ENCODE measurements around the gene SETX.
A peak's percentile ranks its signal among the peaks of the same experiment; 100 is the strongest.
"Not testable (repeated sequence)": the region's sequence is repeated elsewhere in the genome, so short reads cannot be mapped to it uniquely, and the experiment has no call there.

Gene SETX

DNA sequence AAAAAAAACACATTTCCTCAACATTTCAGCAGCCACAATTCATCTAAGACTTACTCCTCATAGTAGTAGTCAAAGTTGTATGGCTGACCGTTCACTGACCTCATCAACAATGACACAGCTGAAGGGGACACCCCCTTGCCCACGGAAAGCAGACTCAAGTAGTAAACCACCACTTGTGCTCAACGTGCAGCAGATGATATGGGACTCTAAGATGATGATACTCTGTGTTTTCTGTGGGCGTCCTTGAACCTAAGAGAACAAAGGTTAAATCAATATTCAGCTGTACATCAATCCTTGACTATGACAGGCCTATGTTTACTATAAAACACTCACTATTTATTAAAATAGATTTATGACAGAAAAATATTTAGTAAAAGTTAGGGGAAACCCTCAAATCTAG lies 71.6 kb downstream of the SETX start:
- DNase-seq: no peak

DNA sequence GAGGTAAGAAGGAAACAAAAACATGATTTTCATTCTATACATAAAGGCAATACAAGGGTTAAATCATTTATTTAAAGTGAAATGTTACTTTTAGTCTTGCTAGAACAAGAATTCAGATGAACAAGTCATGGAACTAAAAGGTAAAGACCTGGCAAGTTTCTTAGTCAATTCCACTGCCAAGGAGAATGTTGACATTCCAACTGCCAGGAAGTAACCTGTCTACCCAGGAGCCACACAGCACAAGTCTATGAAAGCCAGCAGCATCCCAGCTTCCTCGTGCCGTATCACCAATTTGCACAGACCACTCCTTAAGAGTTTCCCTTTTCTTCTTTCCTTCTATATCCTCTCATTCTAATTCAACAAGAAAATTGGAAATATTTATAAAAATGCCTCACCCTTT lies 79.9 kb downstream of the SETX start:
- no peak for DNase-seq

DNA sequence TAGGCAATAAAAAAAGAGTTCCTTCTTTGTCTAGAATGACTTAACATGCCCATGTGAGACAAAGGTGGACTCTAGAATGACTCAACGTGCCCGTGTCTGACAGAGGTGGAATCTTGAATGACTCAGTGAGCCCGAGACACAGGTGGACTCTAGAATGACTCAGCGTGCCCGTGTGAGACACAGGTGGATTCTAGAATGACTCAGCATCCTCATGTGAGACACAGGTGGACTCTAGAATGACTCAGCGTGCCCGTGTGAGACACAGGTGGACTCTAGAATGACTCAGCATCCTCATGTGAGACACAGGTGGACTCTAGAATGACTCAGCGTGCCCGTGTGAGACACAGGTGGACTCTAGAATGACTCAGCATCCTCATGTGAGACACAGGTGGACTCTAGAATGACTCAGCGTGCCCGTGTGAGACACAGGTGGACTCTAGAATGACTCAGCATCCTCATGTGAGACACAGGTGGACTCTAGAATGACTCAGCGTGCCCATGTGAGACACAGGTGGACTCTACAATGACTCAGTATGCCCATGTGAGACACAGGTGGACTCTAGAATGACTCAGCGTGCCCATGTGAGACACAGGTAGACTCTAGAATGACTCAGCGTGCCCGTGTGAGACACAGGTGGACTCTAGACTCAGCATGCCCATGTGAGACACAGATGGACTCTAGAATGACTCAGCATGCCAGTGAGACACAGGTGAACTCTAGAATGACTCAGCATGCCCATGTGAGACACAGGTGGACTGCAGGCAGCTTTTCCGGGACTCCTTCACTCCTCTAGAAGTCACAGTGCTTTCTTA lies 84.9 kb downstream of the SETX start:
- not testable (repeated sequence) for DNase-seq

DNA sequence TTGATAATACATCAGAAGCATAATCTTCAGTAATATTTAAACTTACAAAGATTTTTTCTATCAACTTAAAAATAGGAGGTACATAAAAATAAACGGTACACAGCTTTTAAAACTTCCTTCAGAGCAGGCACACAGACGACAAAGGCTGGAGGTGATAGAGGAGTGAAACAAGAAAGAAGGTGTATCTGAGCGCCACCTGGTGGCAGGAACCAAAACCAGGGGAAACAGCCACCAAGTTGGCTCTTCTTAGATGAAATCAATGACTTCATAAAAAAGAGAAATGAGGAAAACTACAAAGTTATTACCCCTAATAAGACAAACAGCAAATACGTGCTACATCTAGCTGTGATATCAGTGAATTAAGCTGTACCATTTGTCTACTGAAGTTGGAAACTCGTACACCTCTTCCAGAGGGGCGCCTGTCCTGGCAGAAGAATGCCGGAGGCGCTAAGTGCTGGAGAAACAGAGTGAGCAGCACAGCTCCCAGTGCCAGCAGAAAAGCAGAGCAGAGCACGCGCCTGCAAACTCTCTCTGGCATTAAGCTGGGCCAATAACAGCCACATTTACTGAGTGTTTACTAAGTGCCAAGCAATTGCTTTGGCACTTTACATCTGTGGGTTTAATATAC lies 85.9 kb downstream of the SETX start:
- peak in 7 of 14 donors; percentile 6 to 44 (median 27) for DNase-seq

DNA sequence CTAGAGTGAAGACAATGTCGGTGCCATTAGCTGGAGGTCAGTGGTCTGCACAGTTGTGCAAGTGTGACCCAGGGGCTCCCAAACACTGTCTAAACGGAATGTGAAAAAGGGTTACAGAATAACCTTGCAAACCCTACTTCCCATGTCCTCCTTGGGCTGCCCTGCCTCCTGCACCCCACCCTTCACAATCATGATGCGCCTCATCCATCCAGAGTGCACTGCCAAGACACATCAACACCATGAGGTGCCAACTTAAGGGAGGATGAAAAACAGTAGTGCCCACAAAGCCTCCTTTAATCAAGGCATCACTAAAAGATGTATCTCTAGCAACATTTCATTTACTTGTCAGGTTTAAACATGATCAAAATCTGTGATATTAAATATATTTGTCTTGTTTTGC lies 87.1 kb downstream of the SETX start:
- DNase-seq: no peak

DNA sequence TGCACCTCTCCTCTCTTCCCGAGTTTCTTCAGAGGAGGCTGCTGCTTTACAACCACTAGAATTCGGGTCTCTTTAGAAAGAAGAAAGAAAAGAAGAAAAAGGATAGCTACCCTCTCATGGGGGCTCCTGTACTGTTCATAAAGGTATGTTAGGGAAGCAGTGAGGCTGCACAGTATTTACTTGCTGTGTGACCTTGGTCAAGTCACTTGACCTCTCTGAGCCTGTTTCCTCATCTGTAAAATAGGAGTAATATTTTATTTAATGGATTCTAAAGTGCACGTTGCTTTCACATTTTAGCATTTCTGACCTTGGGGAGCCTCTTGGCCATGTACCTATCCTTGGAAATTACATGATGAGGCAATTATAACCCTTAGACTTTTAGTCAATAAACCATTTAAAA lies 88.8 kb downstream of the SETX start:
- DNase-seq: no peak

DNA sequence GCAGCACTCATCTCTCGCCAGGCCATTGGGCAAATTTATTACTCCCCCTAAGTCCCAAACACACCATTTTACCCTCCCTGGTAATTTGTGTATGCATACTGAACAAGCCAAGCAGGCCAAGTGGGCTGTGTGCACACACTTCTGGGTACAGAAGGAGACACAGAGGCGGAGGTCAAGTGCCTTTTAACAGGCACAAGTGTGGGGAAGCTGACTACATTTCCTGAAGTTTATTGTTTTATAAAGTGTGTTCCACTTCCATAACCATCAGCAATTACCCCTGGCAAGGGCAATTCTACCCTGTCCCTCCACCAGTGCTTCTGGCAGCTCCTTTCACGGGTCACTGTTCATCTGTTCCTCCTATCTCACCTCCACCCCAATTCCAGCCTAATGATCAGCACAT lies 93.9 kb downstream of the SETX start:
- no peak for DNase-seq

DNA sequence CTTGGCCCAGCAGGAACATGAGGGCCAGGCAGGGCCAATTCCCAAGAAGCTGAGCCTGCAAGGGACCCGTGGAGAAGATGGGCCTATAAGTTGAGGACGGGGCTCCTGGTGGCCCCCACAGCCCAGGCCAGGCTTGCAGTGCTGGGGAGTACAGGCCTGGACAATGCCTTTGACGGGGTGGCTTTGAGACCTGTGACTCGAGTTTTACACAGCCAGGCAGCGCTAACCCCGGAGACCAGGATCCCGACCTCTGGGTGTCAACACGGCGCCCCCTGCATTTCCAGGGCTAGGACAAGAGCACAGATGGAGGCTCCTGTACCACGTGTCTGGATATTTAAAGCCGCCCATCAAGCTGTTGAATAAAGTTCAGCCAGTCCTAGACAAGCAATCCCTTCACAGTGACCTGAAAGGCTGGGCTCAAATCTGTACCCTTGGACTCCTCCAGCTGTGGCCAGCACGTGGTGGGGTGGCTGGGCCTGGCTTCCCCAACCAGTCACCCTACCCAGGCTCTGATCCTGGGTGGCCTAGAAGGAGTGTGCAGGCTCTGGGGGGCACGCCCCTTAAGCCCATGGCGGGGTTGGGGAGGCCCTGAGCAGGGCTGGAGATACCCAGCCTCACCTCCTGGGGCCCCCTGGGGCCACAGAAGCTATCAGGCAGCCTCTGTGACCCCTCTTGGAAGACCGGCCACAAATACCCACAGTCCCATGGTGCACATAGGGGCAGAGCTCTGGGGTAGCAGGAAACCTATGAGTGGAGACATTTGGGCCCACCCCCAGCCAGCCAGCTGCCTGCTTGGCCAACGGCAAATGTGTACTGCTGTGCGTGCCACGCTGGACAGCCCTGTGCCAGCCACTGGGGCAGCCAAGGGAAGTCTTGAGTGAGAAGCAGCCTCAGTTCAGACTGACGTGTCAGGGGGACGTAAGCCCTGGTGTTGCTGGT lies 104.2 kb downstream of the SETX start:
- DNase-seq: no peak

DNA sequence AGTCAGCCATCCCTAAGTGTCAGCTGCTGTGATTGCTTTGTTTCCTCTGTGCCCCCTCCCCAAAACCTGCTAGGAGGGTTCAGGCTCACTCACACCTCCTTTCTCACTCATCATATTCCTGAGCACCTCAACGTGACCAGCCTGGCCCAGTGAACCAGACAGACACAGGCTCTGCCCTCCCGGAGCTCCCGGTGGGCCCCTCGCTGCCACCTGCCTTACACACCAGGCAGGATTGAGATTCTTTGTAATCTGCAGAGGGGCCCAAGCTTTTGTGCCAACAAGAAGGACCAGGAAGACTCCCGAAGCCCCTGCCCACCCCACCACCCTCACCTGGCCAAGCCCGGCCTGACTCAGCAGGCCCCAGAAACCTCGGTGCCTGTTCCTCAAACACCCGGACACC lies 105.1 kb downstream of the SETX start:
- DNase-seq: no peak

DNA sequence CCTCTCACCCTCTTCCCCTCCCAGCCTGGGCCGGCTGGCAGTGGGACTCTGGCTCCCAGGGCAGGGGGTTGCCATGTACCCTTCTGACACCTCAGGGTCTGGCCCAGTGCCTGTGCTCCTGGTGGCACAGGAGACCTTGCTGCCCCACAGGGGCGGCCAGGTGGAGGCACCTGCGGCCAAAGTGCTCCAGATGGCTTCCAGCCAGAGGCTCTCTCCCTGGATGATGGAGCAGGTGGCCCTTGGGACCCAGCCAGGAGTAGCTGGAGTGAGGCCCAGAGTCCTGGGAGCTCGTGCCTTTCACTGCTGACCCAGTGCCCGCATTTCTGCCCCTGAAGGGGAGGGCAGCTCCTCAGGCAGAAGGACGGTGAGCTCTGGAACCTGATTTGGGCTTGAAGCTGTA lies 105.7 kb downstream of the SETX start:
- DNase-seq: peak in 1 of 14 donors; percentile 88

DNA sequence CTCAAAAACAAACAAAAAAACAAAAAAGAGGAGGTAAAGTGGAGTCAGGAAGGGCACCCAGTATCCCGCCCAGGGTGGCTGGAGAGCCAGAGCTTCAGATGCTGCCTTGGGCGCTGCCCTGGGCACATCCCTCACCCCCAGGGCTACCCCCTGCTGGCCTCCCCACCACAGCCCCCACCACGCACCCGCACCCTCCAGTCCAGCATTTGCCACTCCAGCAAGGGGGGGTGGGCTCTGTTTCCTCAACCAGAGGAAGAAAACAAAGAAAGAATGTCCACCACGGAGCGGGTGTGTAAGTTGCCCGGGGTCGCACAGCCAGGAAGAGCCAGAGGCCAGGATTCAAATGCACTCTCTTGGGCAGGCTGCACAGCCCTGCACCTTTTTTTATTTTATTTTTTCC lies 106.8 kb downstream of the SETX start:
- no peak for DNase-seq

DNA sequence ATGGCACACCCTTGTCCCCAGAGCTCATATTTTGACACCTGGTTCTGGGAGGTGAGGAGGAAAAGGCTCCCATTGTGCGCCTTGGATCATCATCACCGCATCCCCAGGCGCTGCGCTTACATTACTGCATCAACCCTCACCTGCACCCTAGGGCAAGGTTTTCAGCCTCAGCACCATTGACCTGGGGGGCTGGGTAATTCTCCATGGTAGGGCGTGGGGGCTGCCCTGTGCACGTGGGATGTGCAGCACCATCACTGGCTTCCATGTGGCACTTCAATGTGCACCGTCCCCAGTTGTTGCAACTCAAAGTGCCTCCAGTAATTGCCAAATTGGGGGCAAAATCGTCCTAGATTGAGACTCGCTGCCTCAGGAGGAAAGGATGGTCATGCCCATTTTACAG lies 109.3 kb downstream of the SETX start:
- no peak for DNase-seq

DNA sequence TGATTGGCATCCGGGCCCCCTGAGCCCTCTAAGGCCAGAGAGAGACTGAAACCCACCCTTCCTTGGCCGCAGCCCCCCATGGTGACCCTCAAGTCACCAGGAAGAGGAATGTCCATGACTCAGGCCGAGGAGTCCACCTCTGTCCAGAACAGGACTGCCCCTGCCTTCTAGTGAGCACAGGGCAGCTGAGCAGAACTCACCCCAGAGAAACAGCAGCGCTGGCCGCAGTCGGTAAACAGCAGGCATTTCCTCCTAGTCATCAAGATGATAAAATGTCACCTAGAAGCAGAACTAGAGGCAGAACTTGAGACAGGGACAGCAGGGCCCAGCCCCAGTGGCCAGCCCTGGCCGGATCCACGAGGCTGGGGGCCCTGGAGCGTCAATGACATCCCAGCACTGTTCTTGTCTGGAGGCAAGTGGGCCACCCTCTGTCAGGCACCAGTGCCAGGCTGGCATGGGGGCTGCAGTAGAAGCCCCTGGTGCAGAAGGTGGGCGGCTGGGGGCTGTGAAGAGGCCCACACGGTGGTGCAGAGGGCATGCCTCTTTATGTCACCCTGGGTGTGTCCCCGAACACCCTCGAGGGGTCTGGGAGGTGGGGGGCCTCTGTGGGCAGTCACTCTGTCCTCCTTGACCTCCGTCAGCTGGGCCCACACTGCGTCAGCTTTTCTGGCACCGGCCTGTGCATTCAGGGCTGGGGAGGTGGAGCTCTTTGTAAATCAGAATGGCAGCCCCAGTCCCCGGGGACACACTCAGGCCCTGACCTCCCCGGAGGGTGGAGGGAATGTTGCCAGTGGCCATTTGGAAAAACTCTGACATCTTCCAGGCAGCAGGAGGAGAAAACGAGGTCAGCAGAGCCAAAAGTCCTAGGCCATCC lies 110.0 kb downstream of the SETX start:
- no peak for DNase-seq

DNA sequence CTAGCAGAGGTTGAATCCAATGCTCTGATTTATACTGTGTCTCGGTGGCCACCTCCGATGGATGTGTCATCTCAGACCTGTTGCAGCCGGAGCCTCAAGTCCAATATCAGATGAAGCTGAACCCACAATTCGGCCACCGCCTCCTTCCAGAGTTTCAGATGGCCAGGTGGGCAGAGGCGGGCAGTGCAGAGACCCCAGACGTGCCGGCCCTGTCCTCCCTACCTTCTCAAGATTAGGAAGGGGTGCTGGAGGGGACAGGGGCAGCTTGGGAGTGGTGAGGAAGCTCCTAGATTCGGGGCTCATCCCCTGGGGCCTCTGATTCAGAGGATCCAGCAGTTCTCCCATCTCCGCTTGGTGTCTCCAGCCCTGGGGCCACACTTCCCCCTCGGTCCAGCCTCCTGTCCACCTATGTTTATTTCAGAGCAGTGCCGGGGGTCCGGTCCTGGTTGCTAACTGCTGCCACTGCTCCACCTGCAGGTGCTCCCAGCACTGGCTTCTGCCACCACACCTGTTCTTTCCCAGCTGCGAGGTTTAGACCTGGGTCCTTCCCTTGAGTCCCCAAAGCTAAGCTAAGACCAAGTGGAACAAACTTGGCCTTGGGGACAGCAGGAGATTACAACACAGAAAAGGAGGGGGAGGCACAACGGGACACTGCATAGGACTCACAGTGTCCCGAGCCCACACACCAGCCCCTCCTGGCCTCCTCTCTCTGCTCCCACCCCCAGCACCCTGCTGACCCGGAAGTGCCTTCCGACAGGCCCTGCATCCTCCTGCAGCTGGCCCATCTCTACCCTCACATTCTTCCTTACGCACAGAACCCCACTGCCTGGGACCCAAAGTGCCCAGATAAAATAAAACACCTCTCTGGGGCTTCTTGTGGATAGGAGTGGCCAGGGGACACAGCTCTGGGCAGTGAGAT lies 111.4 kb downstream of the SETX start:
- no peak for DNase-seq

DNA sequence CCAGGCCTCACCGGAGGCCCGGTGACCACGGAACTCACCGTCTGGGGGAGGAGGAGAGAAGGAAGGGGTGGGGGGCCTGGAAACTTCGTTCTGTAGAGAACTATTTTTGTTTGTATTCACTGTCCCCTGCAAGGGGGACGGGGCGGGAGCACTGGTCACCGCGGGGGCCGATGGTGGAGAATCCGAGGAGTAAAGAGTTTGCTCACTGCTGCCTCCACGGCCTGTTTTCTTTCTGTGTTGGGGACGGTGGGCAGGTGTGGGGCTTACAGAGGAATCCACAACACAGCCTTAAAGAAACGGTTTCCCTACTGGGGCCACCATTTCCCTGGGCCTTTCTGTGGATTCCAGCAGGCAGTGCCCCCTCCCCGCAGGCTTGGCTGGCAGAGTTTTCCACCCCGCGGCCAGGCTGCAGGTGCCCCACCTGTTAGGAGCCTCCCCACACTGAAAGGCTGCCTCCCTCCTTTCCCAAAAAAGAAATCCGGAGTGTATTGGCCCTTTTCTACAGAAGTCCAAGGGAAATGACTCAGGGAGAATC lies 112.1 kb downstream of the SETX start:
- no peak for DNase-seq

DNA sequence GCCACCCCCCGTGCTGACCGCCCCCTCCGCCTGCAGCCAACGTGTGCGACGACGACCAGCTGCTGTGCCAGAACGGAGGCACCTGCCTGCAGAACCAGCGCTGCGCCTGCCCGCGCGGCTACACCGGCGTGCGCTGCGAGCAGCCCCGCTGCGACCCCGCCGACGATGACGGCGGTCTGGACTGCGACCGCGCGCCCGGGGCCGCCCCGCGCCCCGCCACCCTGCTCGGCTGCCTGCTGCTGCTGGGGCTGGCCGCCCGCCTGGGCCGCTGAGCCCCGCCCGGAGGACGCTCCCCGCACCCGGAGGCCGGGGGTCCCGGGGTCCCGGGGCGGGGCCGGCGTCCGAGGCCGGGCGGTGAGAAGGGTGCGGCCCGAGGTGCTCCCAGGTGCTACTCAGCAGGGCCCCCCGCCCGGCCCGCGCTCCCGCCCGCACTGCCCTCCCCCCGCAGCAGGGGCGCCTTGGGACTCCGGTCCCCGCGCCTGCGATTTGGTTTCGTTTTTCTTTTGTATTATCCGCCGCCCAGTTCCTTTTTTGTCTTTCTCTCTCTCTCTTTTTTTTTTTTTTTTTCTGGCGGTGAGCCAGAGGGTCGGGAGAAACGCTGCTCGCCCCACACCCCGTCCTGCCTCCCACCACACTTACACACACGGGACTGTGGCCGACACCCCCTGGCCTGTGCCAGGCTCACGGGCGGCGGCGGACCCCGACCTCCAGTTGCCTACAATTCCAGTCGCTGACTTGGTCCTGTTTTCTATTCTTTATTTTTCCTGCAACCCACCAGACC lies 112.8 kb downstream of the SETX start:
- DNase-seq: no peak

DNA sequence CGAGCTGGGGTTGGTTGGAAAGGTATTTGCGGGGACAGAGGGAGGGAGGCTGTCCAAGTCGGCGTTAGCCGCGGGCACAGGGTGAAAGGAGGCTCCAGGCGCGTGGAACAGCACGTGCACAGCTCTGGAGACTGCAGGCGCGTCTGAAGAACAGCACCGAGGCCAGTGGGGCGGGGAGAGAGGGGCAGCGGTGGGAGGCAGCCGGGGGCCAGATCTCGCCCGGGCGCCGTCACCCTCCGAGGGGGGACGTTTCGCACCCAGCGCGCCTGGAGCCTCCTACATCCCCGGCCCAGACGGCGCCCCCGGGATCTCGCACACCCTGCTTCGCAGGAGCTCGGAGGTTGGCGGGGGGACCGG lies 113.3 kb downstream of the SETX start:
- no peak for DNase-seq

DNA sequence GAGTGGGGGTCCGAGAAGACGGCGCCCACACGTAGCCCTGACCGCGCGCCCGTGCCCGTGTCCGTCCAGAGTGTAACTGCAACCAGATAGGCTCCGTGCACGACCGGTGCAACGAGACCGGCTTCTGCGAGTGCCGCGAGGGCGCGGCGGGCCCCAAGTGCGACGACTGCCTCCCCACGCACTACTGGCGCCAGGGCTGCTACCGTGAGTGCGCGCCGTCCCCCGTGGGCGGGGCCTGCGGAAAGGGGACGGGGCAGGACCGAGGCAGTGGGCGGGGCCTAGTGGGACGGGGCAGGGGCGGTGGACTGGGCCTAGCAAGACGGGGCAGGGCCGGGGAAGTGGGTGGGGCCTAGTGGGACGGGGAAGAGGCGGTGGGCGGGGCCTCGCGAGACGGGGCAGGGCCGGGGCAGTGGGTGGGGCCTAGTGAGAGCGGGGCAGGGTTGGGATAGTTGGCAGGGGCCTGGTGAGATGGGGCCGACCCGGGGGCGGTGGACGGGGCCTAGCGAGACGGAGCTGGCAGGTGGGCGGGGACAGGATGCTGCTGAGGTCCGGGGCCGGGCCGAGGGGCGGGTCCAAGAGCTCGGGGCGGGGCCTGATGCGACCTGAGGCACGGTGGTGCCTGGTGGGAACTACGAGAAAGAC lies 113.8 kb downstream of the SETX start:
- peak; percentile 38 to 94 (median 86) for DNase-seq
